A673 (cell line): Measurements from ENCODE around the gene TOMM20L. TPM values are rescaled to one million over a fixed set of nuclear protein-coding genes. Genes with fewer than 3 reads are reported as not detected.

Source experiments
- BruUV-seq: library from RNA; stranded (reverse); fragments of 400-500 nt; replicated peaks from 2 replicates; lab custom pipeline; 2021; lab: Mats Ljungman, UMichigan
- CTCF ChIA-PET: fragments of 300-600 bp; sonication (Branson Sonifier 250); formaldehyde crosslinking; loops from one replicate; lab custom pipeline; 2022; ENCODE audit warnings: antibody characterized with exemption; lab: Charles Lee
- POLR2A ChIA-PET: fragments of 300-600 bp; sonication (Branson Sonifier 250); formaldehyde crosslinking; loops from one replicate; lab custom pipeline; 2022; ENCODE audit warnings: antibody characterized with exemption; ENCODE audit not compliant: low non-redundant PET; lab: Charles Lee
- DNase-seq: peaks from one replicate; pipeline ENCODE4 v3.0.0-alpha.2; 2015; ENCODE audit warnings: low spot score
- H3K27ac ChIP-seq: fragments of 200-600 bp; sonication (generic); 2 replicates; pipeline ENCODE4 v1.5.1; 2016; ENCODE audit warnings: mixed run types, low read depth, mild to moderate bottlenecking, mixed read lengths, antibody characterized with exemption, low read length; ENCODE audit not compliant: poor library complexity, severe bottlenecking
- H3K27me3 ChIP-seq: fragments of 200-600 bp; sonication (generic); replicated peaks from 2 replicates; pipeline ENCODE4 v1.6.1; 2017; ENCODE audit warnings: mixed run types, low read depth, mild to moderate bottlenecking, mixed read lengths, antibody characterized with exemption, low read length; ENCODE audit not compliant: insufficient read depth, poor library complexity
- H3K36me3 ChIP-seq: fragments of 200-600 bp; sonication (generic); 2 replicates; pipeline ENCODE4 v1.6.1; 2016; ENCODE audit warnings: mixed run types, mild to moderate bottlenecking, mixed read lengths, antibody characterized with exemption, low read length; ENCODE audit not compliant: insufficient read depth, poor library complexity, severe bottlenecking
- H3K4me1 ChIP-seq: fragments of 200-600 bp; sonication (generic); 2 replicates; pipeline ENCODE4 v1.6.1; 2017; ENCODE audit warnings: mixed run types, mild to moderate bottlenecking, mixed read lengths, antibody characterized with exemption, low read length; ENCODE audit not compliant: insufficient read depth, poor library complexity, severe bottlenecking
- H3K4me3 ChIP-seq: fragments of 200-600 bp; sonication (generic); 2 replicates; pipeline ENCODE4 v1.5.1; 2016; ENCODE audit warnings: low read depth, mixed run types, mild to moderate bottlenecking, mixed read lengths, low read length; ENCODE audit not compliant: poor library complexity, severe bottlenecking
- H3K9me3 ChIP-seq: fragments of 200-600 bp; sonication (generic); 2 replicates; pipeline ENCODE4 v1.6.1; 2016; ENCODE audit warnings: mixed run types, low read depth, mild to moderate bottlenecking, mixed read lengths, antibody characterized with exemption, low read length; ENCODE audit not compliant: poor library complexity, severe bottlenecking
- CTCF ChIP-seq: fragments of 300-800, 200-600 bp; sonication (generic); conservative IDR thresholded peaks from 2 replicates; pipeline ENCODE4 v1.5.1; 2017; ENCODE audit warnings: low read depth, mild to moderate bottlenecking, antibody characterized with exemption, low read length, moderate library complexity, mixed read lengths
- EZH2 ChIP-seq: fragments of 200-600 bp; sonication (generic); IDR thresholded peaks from 2 replicates; pipeline ENCODE4 v1.6.1; 2017; ENCODE audit warnings: borderline replicate concordance, low read depth, mild to moderate bottlenecking, mixed read lengths, antibody characterized with exemption, low read length; ENCODE audit not compliant: poor library complexity, severe bottlenecking
- intact Hi-C: fragments of 100-400 bp; cut with micrococcal nuclease; formaldehyde crosslinking; loops from one replicate; pipeline ENCODE4 v1.10.0; 2022; ENCODE audit not compliant: unreplicated experiment
- total RNA-seq: library from RNA; stranded (reverse); gene quantifications from 2 replicates; pipeline ENCODE4 v1.2.3, GENCODE V29; 2021

The TOMM20L gene
- total RNA-seq, 1 experiment from 2014 or later: not detected

- TF ChIP-seq EZH2: no peak
- peak; percentile 43 for TF ChIP-seq CTCF
- no TSS peak for BruUV-seq
- peak; percentile 6 for DNase-seq
- no peaks in the 10 kb centered on the region for H3K9me3 ChIP-seq
- POLR2A ChIA-PET: no interaction called here
- no peaks in the 10 kb centered on the region for H3K4me1 ChIP-seq
- H3K27me3 ChIP-seq: no peaks in the 10 kb centered on the region
- CTCF ChIA-PET: interaction anchor here (0.7 kb wide), 1 partner anchor 627 kb away, joined by 5 read pairs; no protein-coding TSS in a partner anchor
- no peaks in the 10 kb centered on the region for H3K36me3 ChIP-seq
- H3K27ac ChIP-seq: no peak overlapping the region
- H3K4me3 ChIP-seq: no peak overlapping the region
- intact Hi-C loops: no loop called here
Observed at GRCh38 chr14:58401587-58401986, 5.9 kb downstream of the TOMM20L start.

GRCh38 chr14:58408681-58409215 lies 13.0 kb downstream of the TOMM20L start:
- Histone ChIP-seq H3K27me3 (no peaks in the 10 kb centered on the region), H3K4me1 (no peaks in the 10 kb centered on the region), H3K27ac (no peak overlapping the region), H3K9me3 (no peaks in the 10 kb centered on the region), H3K36me3 (peaks cover 48% of the 10 kb centered on the region), H3K4me3 (no peak overlapping the region)
- no peak for DNase-seq
- TSS peak; percentile 29 for BruUV-seq
- intact Hi-C loops: no loop called here
- ChIA-PET CTCF (no interaction called here), POLR2A (no interaction called here)
- no peak for TF ChIP-seq CTCF

- Histone ChIP-seq H3K27me3 (no peaks in the 10 kb centered on the region), H3K4me1 (no peaks in the 10 kb centered on the region), H3K36me3 (peaks cover 50% of the 10 kb centered on the region), H3K4me3 (no peak overlapping the region), H3K9me3 (peaks cover 8% of the 10 kb centered on the region), H3K27ac (no peak overlapping the region)
- no peak for DNase-seq
- no peak for TF ChIP-seq CTCF
- TF ChIP-seq EZH2: no peak
- ChIA-PET CTCF (no interaction called here), POLR2A (no interaction called here)
- BruUV-seq: no TSS peak
- intact Hi-C loops: no loop called here
Observed at GRCh38 chr14:58414845-58415244, 19.1 kb downstream of the TOMM20L start.
